NCI-H446 treated with DMSO at 0.1 percent for 48 hours (cell line): ENCODE data around the gene AK4.
"Not testable (repeated sequence)": the region's sequence is repeated elsewhere in the genome, so short reads cannot be mapped to it uniquely, and the experiment has no call there.

Experiments used
- DNase-seq: peaks from one replicate; lab custom pipeline; 2025; lab: John Stamatoyannopoulos, UW

AK4 gene

GRCh38 chr1:65148178-65148547 is at the start of gene AK4:
TSS of gene AK4 (plus strand) at chr1:65148203. CDS start at chr1:65148408, 205 bp downstream.
- not testable (repeated sequence) for DNase-seq

DNA sequence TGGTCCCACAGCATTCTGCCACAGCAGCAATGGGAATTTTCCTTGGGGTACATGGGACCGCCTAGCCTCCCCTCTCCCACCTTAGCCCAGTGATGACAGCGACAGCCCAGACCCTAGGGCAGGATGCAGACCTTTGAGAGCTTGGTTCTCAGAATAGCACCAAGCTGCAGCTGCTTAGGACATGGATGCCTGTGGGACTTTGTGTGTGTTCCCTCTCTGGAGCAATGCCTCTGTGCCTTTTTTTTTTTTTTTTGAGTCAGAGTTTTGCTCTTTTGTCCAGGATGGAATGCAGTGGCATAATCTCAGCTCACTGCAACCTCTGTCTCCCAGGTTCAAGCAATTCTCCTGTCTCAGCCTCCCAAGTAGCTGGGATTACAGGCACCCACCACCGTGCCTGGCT is 44.2 kb upstream of the AK4 start:
- DNase-seq = no peak

GRCh38 chr1:65104854-65105534 is 43.0 kb upstream of the AK4 start:
- no peak for DNase-seq

DNA sequence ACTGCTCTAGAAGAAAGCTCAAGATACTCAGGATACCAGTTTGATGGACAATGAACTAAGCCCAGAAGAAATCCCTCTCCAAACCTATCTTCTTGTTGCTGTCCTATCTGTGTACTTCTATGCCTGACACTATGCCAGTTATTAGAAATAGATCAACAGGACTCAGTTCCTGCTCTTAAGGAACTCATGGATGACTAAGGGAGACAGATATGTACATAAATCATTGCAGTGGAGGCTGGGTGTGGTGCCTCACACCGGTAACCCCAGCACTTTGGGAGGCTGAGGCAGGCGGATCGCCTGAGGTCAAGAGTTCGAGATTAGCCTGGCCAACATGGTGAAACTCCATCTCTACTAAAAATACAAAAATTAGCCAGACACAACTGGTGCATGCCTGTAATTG is 42.4 kb upstream of the AK4 start:
- no peak for DNase-seq

DNA sequence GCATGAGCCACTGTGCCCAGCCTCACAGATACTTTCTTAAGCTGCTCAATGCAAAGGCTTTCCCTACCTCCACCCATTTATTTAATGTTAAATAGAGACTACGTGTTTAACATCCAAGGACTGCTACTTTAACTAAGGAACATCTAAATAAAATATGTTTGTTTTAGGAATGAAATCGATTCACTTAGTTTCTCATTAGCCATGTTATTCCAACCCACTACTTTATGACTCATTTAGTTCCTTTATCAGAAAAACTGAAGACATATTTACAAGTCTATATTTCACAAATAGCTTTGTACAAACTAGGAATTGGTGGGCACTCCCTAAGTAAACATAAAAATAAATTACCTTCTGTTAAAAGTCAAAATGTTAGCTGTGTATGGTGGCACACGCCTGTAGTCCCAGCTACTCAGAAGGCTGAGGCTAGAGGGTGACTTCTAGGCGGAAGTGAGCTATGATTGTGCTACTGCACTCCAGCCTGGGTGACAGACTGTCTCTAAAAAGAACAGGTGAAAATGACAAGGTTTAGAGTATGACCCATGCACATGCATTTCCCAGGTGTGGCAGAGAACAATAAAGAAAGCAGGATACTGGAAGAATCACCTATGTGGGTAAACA is 39.9 kb upstream of the AK4 start:
- no peak for DNase-seq

DNA sequence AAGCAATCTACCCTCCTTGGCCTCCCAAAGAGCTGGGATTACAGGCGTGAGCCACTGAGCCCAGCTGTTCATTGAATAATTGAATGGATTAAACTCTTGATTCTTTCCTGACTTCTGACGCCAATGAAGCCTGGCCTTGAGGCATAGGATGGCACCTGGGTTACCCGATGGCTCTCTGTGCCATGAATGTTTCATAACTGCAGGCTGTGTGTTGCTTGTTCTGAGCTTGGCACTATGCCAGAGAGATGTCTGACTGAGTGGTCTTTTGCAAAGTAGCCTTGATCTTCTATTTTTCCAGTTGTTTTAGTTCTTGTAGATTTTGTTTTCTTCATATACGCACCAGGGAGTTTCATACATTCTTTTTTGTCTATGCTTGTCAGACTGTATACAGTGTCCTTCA is 38.5 kb upstream of the AK4 start:
- DNase-seq = no peak

DNA sequence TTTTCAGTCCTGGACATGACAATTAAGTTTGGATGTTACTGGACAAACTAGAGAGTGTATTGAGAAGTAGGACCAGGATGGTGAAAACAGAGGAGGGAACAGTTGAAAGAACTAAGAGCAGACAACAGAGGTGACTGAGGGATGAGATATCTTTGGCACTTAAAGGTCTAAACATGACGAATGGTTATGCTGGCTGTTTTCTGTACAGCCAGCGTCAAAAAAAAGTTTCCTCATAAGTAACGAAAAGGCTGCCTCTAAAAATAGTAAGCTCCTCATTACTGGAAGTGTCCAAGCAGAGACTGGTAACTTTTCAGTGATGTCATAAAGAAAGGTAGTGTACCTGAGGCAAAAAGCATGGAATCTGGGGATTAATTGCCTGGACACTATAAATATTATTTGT is 35.2 kb upstream of the AK4 start:
- no peak for DNase-seq

DNA sequence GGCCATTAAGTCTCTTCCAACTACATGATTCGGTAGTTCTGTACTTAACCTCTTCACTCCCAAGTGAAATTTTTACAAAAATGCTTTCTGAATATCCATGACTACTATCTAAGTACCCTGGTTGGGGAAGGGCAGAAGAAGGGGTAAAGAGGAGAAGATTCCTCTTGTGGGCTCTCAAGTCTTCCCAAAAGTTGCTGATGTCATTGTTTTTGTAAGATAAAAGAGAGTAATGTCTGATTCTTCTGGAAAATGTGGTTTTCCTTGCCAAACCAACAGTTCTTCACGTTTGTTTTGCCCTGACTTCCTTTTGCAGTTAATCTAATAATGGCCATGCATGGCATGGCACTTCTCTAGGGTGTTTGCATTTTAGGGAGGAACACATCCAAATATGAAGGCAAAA is 34.7 kb upstream of the AK4 start:
- no peak for DNase-seq

- DNase-seq = peak; percentile 7
Measured at GRCh38 chr1:65114322-65114721, 33.7 kb upstream of the AK4 start.

- DNase-seq = no peak
Measured at GRCh38 chr1:65119951-65120350, 28.1 kb upstream of the AK4 start.

DNA sequence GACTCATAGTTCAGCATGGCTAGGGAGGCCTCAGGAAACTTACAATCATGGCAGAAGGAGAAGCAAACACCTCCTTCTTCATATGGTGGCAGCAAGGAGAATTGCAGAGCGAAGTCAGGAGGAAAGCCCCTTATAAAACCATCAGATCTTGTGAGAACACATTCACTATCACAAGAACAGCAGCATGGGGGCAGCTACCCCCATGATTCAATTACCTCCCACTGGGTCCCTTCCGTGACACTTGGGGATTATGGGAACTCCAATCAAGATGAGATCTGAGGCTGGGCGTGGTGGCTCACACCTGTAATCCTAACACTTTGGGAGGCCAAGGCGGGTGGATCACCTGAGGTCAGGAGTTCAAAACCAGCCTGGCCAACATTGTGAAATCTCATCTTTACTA is 18.9 kb upstream of the AK4 start:
- DNase-seq = not testable (repeated sequence)

DNA sequence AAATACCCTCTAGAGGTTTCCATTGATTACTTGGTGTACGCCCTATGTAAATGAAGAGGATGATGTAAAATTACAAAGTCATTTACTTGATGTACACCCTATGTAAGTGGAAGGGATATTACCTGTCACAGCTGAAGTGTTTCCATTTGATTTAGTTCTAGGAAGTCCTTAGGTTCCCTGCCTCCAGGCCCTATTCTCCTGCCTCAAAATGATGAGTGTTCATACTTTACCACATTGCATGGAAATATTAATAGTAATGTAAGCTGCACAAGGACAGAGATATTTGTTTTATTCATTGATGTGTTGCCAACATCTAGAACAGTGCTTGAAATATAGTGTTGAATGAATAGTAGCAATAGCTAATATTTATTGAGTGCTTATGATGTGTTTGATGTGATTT is 9.5 kb upstream of the AK4 start:
- no peak for DNase-seq

DNA sequence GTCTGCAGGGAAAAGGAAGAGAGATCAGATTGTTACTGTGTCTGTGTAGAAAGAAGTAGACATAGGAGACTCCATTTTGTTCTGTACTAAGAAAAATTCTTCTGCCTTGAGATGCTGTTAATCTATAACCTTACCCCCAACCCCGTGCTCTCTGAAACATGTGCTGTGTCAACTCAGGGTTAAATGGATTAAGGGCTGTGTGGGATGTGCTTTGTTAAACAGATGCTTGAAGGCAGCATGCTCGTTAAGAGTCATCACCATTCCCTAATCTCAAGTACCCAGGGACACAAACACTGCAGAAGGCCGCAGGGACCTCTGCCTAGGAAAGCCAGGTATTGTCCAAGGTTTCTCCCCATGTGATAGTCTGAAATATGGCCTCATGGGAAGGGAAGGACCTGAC is 8.2 kb upstream of the AK4 start:
- DNase-seq = not testable (repeated sequence)

DNA sequence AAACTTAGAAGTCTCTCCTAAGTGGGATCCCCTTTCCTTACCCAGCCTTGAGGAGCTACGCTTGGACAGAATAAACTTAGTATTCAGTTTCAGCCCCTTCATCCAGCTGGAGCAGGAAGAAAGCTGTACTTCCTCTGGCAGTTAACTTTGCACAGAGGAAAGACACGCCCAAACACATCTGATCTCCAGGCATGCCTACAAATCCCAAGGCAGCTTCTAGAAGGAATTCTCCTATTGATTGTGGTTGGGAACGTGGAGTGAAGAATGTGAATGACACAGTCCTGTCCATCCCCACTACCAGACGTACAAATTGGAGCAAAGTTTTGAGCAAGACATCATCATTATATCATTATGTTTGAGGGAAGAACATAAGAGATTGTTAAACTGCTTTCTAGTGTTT is 6.6 kb upstream of the AK4 start:
- no peak for DNase-seq

- no peak for DNase-seq
Measured at GRCh38 chr1:65141918-65142317, 6.1 kb upstream of the AK4 start.

- not testable (repeated sequence) for DNase-seq
Measured at GRCh38 chr1:65143112-65143658, 4.8 kb upstream of the AK4 start.

- DNase-seq = no peak
Measured at GRCh38 chr1:65146908-65147423, 1.0 kb upstream of the AK4 start.

- DNase-seq = no peak
Measured at GRCh38 chr1:65147424-65148177, 402 bp upstream of the AK4 start.

- no peak for DNase-seq
Measured at GRCh38 chr1:65148548-65149350, 746 bp downstream of the AK4 start.

DNA sequence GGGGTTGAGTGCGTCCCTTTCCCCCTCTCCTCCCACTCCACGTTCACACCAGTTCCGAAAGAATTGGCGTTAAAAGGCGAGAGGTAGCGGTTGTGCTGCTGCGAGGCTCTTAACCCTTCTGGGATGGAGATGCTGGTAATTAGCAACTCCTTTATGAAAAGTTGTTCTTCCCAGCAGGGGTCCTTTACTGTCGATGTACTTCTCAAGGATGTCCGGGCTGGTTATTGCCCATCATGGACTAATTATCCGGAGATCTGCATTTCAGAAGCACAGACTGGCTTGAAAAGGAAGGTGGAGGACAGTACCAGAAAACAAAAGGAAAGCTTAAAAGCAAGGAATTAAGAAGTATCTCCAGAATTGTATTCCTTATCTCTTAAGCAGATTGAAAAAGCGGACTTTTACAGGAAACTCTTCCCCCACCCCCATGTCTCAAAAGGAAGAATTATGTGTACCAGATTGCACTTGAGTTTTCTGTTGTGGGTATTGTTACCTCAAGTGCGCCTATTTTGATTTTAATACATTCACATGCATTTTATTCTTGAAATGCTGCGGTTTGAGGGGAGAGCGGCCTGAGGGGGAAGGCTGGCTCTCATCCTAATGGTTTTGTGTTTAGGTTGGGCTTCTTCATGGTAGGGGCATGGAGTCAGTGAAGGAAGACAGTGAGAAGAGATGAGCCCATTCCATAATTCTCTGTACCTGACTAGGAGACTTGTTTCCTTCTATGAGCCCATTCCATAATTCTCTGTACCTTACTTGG is 1.5 kb downstream of the AK4 start:
- peak; percentile 25 for DNase-seq

DNA sequence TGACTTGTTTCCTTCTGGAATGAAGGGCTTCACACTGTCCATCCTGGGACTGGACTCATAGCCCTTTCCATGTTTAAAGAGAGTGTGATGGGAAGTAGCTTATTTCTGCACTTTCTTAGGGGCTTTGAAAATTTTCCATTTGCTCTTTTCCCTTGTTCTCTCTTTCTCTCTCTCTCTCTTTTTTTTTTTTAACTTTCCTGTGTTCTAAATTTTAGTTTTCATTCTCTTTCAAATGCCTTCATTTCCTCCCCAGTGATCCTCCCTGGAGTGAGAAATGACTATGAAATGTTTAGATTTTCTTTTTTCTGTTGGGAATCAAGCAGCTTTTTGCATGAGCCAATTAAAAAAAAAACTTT is 2.1 kb downstream of the AK4 start:
- DNase-seq = no peak
